DMS 273 (cell line): ENCODE measurements around the gene CPSF6.
"Not testable (repeated sequence)": the region's sequence is repeated elsewhere in the genome, so short reads cannot be mapped to it uniquely, and the experiment has no call there.

Source experiments
- DNase-seq: peaks from one replicate; lab custom pipeline; 2025; ENCODE audit not compliant: unreplicated experiment; lab: John Stamatoyannopoulos, UW

CPSF6 gene

GRCh38 chr12:69317233-69317632, 77.9 kb downstream of the CPSF6 start:
- DNase-seq, result not testable (repeated sequence)

- DNase-seq, result no peak
Measured at GRCh38 chr12:69318225-69318624, 78.9 kb downstream of the CPSF6 start.

- no peak for DNase-seq
Measured at GRCh38 chr12:69321351-69321750, 82.0 kb downstream of the CPSF6 start.
